HepG2 (cell line): Measurements from ENCODE around the gene CARD8. TPM values are rescaled to one million over a fixed set of nuclear protein-coding genes. Genes with fewer than 3 reads are reported as not detected.
A peak's percentile ranks its signal among the peaks of the same experiment; 100 is the strongest.

Experiments
- CC2D1A ChIP-seq: sonication (generic); formaldehyde crosslinking; IDR thresholded peaks from 2 replicates; pipeline ENCODE4 v1.8.1; 2023; ENCODE audit warnings: mild to moderate bottlenecking, missing genetic modification reagents
- DR1 ChIP-seq: sonication (generic); formaldehyde crosslinking; IDR thresholded peaks from 2 replicates; pipeline ENCODE4 v1.8.0; 2021; ENCODE audit warnings: mild to moderate bottlenecking, missing genetic modification reagents, inconsistent platforms
- EEA1 ChIP-seq: sonication (generic); formaldehyde crosslinking; IDR thresholded peaks from 2 replicates; pipeline ENCODE4 v1.5.1; 2020; ENCODE audit warnings: mild to moderate bottlenecking, missing genetic modification reagents, borderline replicate concordance
- FOXA3 ChIP-seq: IDR thresholded peaks from 2 replicates; pipeline ENCODE4 v1.6.1; 2016; ENCODE audit warnings: missing genetic modification reagents, missing compliant biosample characterization
- HIVEP1 ChIP-seq: sonication (generic); formaldehyde crosslinking; IDR thresholded peaks from 2 replicates; pipeline ENCODE4 v1.4.0; 2020; ENCODE audit warnings: mild to moderate bottlenecking, missing genetic modification reagents
- HMG20B ChIP-seq: conservative IDR thresholded peaks from 2 replicates; pipeline ENCODE4 v1.6.1; 2016; ENCODE audit warnings: missing genetic modification reagents, missing compliant biosample characterization
- KLF11 ChIP-seq: IDR thresholded peaks from 2 replicates; pipeline ENCODE4 v1.6.1; 2016; ENCODE audit warnings: missing compliant biosample characterization
- MBNL3 ChIP-seq: fragments of 250-450 bp; sonication (Bioruptor Pico); conservative IDR thresholded peaks from 2 replicates; pipeline ENCODE4 v1.8.0; 2022; ENCODE audit warnings: mild to moderate bottlenecking, inconsistent platforms
- NR1H2 ChIP-seq: sonication (generic); formaldehyde crosslinking; IDR thresholded peaks from 2 replicates; pipeline ENCODE4 v1.8.1; 2022; ENCODE audit warnings: low read depth, missing genetic modification reagents, borderline replicate concordance
- ONECUT2 ChIP-seq: sonication (generic); formaldehyde crosslinking; IDR thresholded peaks from 2 replicates; pipeline ENCODE4 v1.4.0; 2020; ENCODE audit warnings: missing genetic modification reagents
- SALL1 ChIP-seq: sonication (generic); formaldehyde crosslinking; IDR thresholded peaks from 2 replicates; pipeline ENCODE4 v1.8.0; 2022; ENCODE audit warnings: mild to moderate bottlenecking, missing genetic modification reagents
- SPEN ChIP-seq: sonication (generic); formaldehyde crosslinking; IDR thresholded peaks from 2 replicates; pipeline ENCODE4 v1.5.1; 2020; ENCODE audit warnings: low read depth, mild to moderate bottlenecking, missing genetic modification reagents
- ZNF292 ChIP-seq: sonication (generic); formaldehyde crosslinking; IDR thresholded peaks from 2 replicates; pipeline ENCODE4 v1.8.1; 2022; ENCODE audit warnings: mild to moderate bottlenecking, low read depth, missing genetic modification reagents, borderline replicate concordance
- ZNF441 ChIP-seq: sonication (generic); formaldehyde crosslinking; IDR thresholded peaks from 2 replicates; pipeline ENCODE4 v1.7.0; 2021; ENCODE audit warnings: missing genetic modification reagents, borderline replicate concordance
- ZNF468 ChIP-seq: sonication (generic); formaldehyde crosslinking; IDR thresholded peaks from 2 replicates; pipeline ENCODE4 v1.8.0; 2022; ENCODE audit warnings: mild to moderate bottlenecking, moderate library complexity, missing genetic modification reagents
- polyA plus RNA-seq, 8 experiments: library from polyadenylated mRNA; depleted of rRNA in 3 of 8; stranded (reverse) in 7 of 8; unstranded in 1 of 8; fragments of >200 nt; fragmentation: Illumina TruSeq in 4 of 8; extraction: Trizol in 4 of 8; gene quantifications; 2 replicates each; pipeline versions ENCODE4 v1.2.1 to v1.2.3, GENCODE V29; 2011 to 2016; ENCODE audit warnings: low read depth in 4 of 8, missing spikeins in 1 of 8, mixed read lengths in 1 of 8; ENCODE audit not compliant: insufficient read depth in 1 of 8
- total RNA-seq, 5 experiments: library from RNA; depleted of rRNA; stranded (reverse); fragments of >200 nt; fragmentation: Illumina TruSeq; extraction: Trizol; gene quantifications; 2 replicates each; pipeline ENCODE4 v1.2.3, GENCODE V29; 2016; ENCODE audit warnings: low read depth in 1 of 5
- TF ChIP-seq, protein P1 (sequence below): IDR thresholded peaks from 2 replicates; pipeline ENCODE4 v1.6.1; 2016
- TF ChIP-seq, protein P2 (sequence below): sonication (generic); formaldehyde crosslinking; IDR thresholded peaks from 2 replicates; pipeline ENCODE4 v1.4.0; 2020; ENCODE audit warnings: missing genetic modification reagents
- TF ChIP-seq, protein P3 (sequence below): sonication (generic); formaldehyde crosslinking; IDR thresholded peaks from 2 replicates; pipeline ENCODE4 v1.4.0; 2020; ENCODE audit warnings: missing genetic modification reagents, borderline replicate concordance
- TF ChIP-seq, protein P4 (sequence below): sonication (generic); formaldehyde crosslinking; conservative IDR thresholded peaks from 2 replicates; pipeline ENCODE4 v1.8.0; 2022; ENCODE audit warnings: mild to moderate bottlenecking, moderate library complexity, missing genetic modification reagents

CARD8 gene
- total and polyA plus RNA-seq, 2 of the 13 experiments (the other 11 are each of a cell fraction or from before 2014, with no cell fraction given) = 15.0 to 19.2 TPM

DNA sequence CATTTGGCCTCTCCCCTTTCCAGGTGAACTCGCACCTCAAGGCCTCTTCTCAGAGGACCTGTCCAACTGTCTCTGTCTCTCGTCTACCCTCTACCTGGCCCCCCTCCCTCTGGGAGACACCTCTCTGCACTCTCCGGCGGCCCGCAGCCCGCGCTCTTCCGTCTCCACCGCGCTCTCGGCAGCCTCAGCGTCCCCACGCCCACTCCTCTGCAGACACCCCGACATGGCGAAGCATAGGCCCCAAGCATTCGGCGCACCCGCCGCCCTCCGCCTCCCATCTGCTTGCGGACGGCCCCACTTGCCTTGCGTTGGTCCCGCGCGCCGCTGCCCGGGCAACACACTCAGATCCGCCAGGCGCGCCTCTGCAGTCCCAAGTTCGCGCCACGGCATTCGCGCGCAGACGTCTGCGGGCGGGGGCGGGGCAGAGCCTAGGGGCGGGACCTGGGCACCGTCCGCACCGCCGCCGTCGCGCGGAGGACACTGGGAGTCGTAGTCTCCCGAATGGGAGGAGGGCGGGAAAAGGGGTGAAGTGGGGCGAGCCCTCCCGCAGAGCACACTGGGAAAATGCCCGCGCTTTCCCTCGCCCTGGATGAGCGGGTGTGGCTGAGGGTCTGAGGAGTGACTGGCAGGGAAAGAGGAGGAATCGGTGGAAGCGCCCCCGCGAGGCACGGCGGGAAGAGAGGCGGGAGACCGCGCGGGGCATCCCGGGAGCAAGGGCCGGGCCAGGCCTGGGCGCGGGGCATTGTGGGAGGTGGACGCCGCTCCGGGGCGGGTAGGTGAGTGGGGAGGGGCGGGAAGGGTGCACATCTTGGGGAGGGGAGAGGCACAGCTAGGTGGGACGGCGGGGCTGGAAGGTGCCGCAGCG, 85.5 kb downstream of the CARD8 start, which contains the start of the genes LIG1 and ZSWIM9 (continued):
- TF ChIP-seq SALL1 (peak; percentile 71), CC2D1A (CRISPR knock-in tag) (0 out of 2 replicates have a peak, but pooled peaks have one; percentile 41), DR1 (CRISPR knock-in tag) (peak; percentile 86), ZNF468 (CRISPR knock-in tag) (0 out of 2 replicates have a peak, but pooled peaks have one; percentile 39), NR1H2 (no peak), KLF11 (CRISPR knock-in tag) (no peak), ONECUT2 (CRISPR knock-in tag) (no peak), SPEN (CRISPR knock-in tag) (peak; percentile 94), EEA1 (peak; percentile 83), ZNF441 (peak; percentile 98), FOXA3 (CRISPR knock-in tag) (no peak), MBNL3 (CRISPR knock-in tag) (no peak), HIVEP1 (no peak), HMG20B (CRISPR knock-in tag) (no peak; the same call in 1 of the 2 replicates), ZNF292 (CRISPR knock-in tag) (no peak)
- TF ChIP-seq, protein P1, sequence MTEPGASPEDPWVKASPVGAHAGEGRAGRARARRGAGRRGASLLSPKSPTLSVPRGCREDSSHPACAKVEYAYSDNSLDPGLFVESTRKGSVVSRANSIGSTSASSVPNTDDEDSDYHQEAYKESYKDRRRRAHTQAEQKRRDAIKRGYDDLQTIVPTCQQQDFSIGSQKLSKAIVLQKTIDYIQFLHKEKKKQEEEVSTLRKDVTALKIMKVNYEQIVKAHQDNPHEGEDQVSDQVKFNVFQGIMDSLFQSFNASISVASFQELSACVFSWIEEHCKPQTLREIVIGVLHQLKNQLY (CRISPR knock-in tag) = no peak
- TF ChIP-seq, protein P2, sequence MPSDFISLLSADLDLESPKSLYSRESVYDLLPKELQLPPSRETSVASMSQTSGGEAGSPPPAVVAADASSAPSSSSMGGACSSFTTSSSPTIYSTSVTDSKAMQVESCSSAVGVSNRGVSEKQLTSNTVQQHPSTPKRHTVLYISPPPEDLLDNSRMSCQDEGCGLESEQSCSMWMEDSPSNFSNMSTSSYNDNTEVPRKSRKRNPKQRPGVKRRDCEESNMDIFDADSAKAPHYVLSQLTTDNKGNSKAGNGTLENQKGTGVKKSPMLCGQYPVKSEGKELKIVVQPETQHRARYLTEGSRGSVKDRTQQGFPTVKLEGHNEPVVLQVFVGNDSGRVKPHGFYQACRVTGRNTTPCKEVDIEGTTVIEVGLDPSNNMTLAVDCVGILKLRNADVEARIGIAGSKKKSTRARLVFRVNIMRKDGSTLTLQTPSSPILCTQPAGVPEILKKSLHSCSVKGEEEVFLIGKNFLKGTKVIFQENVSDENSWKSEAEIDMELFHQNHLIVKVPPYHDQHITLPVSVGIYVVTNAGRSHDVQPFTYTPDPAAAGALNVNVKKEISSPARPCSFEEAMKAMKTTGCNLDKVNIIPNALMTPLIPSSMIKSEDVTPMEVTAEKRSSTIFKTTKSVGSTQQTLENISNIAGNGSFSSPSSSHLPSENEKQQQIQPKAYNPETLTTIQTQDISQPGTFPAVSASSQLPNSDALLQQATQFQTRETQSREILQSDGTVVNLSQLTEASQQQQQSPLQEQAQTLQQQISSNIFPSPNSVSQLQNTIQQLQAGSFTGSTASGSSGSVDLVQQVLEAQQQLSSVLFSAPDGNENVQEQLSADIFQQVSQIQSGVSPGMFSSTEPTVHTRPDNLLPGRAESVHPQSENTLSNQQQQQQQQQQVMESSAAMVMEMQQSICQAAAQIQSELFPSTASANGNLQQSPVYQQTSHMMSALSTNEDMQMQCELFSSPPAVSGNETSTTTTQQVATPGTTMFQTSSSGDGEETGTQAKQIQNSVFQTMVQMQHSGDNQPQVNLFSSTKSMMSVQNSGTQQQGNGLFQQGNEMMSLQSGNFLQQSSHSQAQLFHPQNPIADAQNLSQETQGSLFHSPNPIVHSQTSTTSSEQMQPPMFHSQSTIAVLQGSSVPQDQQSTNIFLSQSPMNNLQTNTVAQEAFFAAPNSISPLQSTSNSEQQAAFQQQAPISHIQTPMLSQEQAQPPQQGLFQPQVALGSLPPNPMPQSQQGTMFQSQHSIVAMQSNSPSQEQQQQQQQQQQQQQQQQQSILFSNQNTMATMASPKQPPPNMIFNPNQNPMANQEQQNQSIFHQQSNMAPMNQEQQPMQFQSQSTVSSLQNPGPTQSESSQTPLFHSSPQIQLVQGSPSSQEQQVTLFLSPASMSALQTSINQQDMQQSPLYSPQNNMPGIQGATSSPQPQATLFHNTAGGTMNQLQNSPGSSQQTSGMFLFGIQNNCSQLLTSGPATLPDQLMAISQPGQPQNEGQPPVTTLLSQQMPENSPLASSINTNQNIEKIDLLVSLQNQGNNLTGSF (CRISPR knock-in tag) = peak; percentile 72; the same call in 1 of the 2 replicates
- TF ChIP-seq, protein P3, sequence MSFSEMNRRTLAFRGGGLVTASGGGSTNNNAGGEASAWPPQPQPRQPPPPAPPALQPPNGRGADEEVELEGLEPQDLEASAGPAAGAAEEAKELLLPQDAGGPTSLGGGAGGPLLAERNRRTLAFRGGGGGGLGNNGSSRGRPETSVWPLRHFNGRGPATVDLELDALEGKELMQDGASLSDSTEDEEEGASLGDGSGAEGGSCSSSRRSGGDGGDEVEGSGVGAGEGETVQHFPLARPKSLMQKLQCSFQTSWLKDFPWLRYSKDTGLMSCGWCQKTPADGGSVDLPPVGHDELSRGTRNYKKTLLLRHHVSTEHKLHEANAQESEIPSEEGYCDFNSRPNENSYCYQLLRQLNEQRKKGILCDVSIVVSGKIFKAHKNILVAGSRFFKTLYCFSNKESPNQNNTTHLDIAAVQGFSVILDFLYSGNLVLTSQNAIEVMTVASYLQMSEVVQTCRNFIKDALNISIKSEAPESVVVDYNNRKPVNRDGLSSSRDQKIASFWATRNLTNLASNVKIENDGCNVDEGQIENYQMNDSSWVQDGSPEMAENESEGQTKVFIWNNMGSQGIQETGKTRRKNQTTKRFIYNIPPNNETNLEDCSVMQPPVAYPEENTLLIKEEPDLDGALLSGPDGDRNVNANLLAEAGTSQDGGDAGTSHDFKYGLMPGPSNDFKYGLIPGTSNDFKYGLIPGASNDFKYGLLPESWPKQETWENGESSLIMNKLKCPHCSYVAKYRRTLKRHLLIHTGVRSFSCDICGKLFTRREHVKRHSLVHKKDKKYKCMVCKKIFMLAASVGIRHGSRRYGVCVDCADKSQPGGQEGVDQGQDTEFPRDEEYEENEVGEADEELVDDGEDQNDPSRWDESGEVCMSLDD = peak; percentile 81; the same call in 1 of the 2 replicates
- TF ChIP-seq, protein P4, sequence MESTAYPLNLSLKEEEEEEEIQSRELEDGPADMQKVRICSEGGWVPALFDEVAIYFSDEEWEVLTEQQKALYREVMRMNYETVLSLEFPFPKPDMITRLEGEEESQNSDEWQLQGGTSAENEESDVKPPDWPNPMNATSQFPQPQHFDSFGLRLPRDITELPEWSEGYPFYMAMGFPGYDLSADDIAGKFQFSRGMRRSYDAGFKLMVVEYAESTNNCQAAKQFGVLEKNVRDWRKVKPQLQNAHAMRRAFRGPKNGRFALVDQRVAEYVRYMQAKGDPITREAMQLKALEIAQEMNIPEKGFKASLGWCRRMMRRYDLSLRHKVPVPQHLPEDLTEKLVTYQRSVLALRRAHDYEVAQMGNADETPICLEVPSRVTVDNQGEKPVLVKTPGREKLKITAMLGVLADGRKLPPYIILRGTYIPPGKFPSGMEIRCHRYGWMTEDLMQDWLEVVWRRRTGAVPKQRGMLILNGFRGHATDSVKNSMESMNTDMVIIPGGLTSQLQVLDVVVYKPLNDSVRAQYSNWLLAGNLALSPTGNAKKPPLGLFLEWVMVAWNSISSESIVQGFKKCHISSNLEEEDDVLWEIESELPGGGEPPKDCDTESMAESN = peak; percentile 87
